ENCODE measurements around the gene FLNB.
"Not testable (repeated sequence)": the region's sequence is repeated elsewhere in the genome, so short reads cannot be mapped to it uniquely, and the experiment has no call there.

The FLNB gene

GRCh38 chr3:58052373-58053273 lies 44.4 kb downstream of the FLNB start:
- DNase-seq (ENCODE audit: low read depth), result peak; percentile 20

DNA sequence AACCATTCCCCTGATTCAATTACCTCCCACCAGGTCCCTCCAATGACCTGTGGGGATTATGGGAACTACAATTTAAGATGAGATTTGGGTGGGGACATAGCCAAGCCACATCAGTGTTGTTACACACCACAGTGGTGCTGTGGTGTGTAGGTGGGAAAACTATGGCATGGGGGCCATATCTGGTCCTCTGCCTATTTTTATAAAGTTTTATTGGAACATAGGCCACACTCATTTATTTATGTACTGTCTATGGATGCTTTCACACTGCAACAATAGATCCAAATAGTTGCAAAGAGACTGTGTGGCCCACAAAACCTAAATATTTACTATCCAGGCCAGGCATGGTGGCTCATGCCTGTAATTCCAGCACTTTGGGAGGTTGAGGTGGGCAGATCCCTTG lies 46.4 kb downstream of the FLNB start:
- no peak for DNase-seq (ENCODE audit: low read depth)

- no peak for DNase-seq (ENCODE audit: low read depth)
These were observed 47.1 kb downstream of the FLNB start for GRCh38 chr3:58055314-58055713.

DNA sequence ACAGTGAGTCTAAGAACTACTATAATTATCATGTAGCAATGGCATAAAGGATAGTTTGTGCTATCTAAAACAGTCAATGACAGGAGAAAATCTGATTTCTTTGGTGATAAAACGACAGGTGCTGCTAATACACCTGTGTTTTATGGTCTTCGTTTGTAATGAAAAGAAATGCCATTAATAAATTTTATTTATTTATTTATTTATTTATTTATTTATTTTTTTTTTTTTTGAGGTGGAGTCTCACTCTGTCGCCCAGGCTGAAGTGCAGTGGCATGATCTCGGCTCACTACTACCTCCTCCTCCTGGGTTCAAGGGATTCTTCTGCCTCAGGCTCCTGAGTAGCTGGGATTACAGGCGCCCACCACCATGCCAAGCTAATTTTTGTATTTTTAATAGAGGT lies 47.7 kb downstream of the FLNB start:
- not testable (repeated sequence) for DNase-seq (ENCODE audit: low read depth)

- no peak for DNase-seq (ENCODE audit: low read depth)
These were observed 50.4 kb downstream of the FLNB start for GRCh38 chr3:58058361-58059263.

GRCh38 chr3:58059349-58060321 lies 51.4 kb downstream of the FLNB start:
- no peak for DNase-seq (ENCODE audit: low read depth)

- DNase-seq (ENCODE audit: low read depth), result no peak
These were observed 54.2 kb downstream of the FLNB start for GRCh38 chr3:58062472-58062871.

GRCh38 chr3:58063022-58063815 lies 55.0 kb downstream of the FLNB start:
- DNase-seq (ENCODE audit: low read depth), result no peak

DNA sequence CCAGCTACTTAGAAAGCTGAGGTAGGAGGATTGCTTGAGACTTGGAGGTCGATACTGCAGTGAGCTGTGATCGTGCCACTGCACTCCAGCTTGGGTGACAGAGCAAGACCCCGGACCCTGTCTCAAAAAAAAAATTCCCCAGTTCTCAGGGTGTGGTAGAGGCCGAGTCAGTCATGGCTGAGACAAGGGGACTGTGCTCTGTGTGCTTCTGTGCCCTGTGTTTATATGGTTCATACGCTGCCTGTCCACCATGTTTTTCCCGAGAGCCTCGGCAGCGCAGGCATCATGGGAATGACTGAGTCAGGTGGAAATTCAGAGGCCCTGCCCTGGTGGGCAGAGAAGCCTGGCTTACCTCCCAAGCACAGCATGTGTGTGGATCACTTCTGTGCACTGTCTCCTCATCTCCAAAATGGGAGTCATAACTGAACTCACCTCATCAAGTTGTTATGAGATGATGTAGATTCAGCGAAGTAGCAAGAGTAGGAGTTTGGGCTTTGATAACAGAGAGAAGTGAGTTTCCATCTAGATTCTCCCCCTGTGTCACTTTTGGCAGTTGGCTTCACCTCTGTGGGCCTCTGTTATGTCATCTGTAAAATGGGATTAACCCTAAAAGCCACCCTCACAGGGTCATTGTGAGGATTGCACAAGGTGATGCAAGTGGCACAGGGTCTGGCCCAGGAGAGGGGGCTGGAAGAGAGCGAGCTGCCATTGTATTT lies 56.9 kb downstream of the FLNB start:
- DNase-seq (ENCODE audit: low read depth), result no peak

DNA sequence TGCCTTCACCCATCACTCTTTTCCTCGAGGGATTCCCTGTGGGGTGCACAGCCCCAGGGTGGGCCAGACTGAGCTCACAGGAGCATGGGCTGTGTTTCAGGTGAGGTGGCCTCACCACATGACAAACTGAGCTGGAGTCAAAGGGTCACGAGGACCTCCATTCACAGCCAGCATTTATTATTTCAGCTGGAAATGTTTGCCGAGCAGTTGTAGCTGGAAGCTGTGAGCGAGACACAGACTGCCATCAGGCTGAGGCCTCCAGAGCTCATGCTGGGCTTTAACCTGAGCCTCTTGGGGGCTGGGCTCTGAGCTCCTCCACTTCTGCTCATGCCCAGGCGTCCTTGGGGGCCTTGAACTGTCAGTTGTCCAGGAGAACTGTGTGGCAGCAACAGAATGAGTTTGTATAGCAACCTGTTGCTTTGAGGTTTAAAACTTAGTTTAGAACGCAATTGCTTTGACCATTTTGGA lies 57.5 kb downstream of the FLNB start:
- no peak for DNase-seq (ENCODE audit: low read depth)

DNA sequence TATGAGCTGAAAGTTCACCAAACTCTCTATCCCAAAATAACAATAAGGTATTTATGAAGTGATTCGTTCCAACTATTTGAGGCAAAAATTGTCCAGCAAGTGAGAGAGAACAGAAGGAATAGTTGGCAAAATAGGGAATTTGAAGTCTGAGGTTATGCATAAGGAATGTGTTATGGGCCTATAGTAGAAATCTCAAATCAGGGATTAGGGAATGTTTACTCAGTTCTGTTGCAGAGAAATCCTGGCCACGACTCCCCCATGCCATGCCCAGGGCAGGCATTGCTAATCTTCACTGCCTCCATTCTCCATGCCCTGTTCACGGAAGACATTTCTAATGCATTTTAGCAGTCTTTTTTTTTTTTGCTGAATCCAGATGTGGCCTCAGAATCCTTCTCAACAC lies 58.6 kb downstream of the FLNB start:
- no peak for DNase-seq (ENCODE audit: low read depth)

DNA sequence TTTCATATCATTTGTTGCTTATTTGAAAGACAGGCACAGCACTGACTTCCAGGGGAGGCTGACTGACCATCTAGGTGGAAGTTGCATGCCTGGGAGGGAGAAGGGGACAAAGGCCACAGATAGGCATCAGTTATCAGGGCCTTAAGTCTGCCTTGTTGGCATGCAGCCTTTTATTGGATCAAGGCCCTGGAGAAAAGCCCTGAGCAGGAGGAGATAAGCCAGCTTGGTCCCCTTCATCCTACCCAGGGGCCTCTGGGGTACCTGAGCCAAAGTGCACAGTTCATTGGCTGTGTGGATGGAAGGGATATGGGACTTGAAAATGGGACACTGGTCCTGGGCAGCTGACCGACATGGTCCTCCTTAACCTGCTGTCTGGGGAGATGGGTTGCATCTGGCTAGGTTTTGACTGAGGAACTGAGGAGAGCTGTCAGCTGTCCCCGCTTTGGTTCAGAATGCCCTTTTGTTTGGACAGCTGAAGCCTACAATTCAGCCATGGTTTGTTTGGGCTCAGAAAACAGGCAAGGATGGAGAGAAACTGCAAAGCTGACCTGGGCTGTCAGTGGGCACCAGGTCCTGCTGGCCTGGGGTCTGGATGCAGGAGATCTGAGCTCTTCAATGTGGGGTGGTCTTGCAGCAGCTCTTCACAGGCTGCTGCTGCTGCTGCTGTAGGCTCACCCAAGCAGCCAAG lies 60.0 kb downstream of the FLNB start:
- DNase-seq (ENCODE audit: low read depth), result no peak

DNA sequence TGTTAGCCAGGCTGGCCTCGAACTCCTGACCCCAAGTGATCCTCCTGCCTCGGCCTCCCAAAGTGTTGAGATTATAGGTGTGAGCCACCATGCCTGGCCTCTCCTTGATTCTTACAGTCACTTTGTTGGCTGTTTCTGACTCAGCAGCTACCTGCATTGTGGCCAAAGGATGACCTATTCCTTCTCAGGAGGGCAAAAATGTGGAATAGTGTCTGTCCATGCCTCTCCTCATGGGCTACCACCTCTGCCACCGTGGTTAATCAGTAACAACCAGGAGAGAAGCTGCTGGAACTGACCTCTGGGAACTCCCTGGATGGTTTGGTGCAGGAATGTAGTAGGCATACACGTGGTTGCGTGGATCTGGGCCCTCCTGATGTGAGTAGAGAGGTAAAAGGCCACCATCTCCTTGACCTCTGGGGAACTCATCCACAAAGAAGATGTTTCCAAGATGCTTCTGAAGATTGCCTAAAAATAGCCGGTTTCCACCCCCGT lies 63.3 kb downstream of the FLNB start:
- no peak for DNase-seq (ENCODE audit: low read depth)

GRCh38 chr3:58072052-58072762 lies 64.0 kb downstream of the FLNB start:
- DNase-seq (ENCODE audit: low read depth), result no peak

- no peak for DNase-seq (ENCODE audit: low read depth)
These were observed 64.5 kb downstream of the FLNB start for GRCh38 chr3:58072763-58073130.

DNA sequence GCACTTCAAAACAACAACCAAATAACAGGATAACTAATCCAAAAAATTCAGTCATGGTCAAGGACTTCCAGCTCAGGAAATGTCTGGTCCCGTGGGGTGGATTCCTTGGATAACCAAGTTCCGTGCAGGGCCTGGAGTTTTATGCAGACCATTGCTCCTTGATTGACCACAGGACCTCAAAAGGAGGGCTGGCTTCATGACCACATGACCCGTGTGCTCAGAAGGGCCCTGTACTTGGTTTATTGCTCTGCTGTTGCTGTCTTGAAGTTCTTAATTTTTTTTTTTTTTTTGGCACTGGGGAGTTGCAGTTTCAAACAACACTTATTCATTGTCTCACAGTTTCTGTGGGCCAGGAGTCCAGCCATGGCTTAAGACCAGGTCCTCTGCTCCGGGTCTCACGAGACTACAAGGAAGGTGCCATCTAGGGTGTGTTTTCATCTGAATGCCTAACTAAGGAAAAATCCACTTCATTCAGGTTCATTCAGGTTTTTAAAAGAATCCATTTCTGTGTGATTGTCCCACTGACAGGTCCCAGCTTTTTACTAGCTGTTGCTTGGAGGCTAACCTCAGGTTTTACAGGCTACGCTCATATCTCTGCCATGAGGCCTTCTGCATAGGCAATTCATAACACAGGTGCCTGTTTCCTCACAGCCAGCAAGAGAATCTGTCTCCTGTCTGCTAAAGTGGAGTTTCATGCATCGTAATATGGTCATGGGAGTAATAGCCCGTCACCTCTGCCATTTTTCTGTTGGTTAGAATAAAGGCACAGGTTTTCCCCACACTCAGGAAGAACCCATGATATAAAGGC lies 65.3 kb downstream of the FLNB start:
- no peak for DNase-seq (ENCODE audit: low read depth)

DNA sequence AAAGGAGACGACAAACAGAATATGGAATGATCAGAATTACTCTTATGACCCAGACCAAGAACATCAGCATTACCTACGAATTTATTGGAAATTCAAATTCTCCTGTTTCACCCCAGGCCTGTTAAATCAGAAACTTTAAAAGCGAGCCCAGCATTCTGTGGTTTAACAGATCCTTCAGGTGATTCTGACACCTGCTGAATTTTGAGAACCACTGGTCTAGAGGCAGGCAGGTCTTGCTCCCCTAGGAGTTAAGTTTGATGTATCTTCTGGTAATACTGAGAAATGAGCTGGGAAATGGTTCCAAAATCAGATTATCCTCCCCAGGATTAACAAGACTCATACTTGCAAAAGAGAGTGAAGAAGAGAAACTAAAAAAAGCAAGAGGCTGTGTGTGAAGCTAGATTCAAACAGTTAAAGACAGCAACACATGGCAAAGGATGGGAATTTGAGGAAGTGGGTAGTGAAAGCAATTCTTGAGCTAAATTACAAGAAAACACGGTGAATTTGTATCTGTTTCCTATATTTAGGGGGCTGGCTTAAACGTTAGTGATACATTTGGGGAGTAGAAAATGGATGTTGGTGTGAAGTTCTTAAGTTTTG lies 66.0 kb downstream of the FLNB start:
- no peak for DNase-seq (ENCODE audit: low read depth)

DNA sequence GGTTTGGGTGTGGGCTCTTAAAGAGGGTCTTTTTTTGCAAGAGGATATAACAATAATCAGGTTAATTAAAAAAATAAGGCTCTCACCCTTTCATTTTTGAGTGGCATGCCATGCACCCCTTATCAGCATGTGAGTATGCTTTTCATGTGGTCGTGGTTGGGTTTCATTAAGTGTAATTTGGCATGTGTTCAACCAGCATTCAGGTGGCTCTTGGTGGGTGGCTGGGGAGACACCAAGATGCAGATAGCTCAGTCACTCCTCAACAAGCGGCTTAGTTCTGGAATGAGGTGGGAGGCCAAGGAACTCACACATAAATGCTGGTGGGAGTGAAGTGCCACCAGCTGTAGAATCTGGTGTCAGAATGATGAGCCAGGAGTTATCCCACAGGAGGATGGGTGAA lies 66.8 kb downstream of the FLNB start:
- no peak for DNase-seq (ENCODE audit: low read depth)

All from stimulated activated CD8-positive, alpha-beta memory T cell treated with anti-CD3 and anti-CD28 coated beads, Interleukin-4, amount 100 ng/mL, for 24 hours (primary cell).